CD4-positive, alpha-beta T cell treated with Interferon alpha-2 for 1 hour (primary cell): ENCODE results near the gene EVA1C.
"Not testable (repeated sequence)": the region's sequence is repeated elsewhere in the genome, so short reads cannot be mapped to it uniquely, and the experiment has no call there.

Experiments
- DNase-seq, 2 donors: peaks; one replicate each; pipeline ENCODE4 v3.0.0-alpha.2; 2020 to 2022

The EVA1C gene

DNA sequence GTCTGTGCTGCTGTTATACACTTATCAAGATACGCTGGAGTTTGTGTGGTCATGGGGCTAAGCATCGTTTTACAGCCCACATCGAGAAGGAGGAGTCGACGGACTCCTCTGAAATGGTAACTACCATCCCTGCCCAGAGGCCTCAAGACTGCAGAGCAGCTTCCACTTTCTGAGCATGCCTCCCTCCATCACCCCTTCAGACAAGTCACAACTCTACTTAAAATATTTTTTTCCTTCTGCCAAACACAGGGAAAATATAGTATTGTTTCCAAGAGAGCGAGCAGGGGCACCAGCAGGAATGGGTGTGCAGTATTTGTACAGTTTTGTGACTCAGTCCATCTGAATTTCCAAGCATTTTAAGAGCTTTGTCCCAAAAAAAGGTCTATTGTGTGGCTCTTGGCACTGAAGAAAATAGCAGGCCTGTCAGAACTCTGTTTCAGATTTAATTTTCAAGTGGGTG, 14.1 kb downstream of the EVA1C start:
- DNase-seq: no peak

DNA sequence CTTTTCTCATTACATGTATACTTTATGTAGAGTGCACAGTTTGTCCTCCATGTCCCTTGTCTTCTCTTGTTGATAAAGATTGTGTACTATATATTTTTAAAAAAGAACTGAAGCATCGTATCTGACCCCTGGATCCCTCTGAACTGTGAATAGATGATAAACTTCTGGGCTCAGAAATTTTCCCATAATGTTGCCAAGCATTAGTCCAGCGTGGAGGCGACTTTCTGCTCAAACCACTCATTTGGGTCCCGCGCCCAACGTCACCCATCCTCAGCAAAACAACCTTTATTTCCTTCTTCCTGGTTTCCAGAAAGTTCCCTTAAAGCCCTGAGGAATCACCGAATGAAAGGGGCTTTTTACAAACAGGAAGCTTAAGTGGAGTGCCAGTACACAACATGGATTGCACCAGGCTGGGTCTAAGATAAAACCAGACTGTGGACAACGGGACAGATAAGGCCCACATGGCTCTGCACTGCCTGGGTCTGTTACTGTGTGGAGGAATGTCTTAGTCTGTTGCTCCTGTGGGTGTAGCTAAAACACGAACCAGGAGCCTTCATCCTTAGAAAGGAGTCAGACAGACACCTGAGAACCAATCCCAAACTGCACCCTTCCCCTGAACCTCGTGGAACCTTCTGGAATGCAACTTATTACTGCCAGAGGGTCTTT, 15.6 kb downstream of the EVA1C start:
- no peak for DNase-seq

DNA sequence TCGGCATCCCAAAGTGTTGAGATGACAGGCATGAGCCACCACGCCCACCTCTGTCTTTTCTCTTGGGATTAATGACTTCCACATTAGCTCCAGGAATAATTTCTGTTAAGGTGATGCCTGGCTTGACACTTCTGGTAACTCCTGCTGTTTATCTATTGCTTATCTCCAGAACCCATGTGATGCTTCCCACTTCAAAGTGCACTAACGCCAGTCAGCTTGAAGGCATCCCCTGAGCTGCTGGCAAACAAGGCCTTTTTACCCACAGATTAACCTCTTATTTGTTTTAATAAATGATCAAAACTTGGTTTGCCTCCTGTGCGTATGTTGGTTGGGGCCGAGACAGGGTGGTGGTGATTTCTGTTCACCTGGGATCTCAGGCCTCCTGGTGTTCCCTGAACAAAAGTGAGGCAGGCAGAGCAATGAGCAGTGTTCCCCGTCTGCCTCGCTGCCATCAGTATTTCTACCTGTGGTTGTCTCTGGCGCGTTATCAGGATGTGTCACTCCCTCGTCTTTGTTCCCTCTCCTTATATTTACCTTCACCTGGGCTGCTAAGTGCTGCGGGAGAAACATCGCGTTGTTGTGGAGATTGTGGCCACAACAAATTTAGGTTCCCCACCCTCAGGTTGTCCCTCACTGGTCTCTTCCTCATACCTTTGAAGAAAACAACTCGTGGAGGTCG, 20.6 kb downstream of the EVA1C start:
- not testable (repeated sequence) for DNase-seq

DNA sequence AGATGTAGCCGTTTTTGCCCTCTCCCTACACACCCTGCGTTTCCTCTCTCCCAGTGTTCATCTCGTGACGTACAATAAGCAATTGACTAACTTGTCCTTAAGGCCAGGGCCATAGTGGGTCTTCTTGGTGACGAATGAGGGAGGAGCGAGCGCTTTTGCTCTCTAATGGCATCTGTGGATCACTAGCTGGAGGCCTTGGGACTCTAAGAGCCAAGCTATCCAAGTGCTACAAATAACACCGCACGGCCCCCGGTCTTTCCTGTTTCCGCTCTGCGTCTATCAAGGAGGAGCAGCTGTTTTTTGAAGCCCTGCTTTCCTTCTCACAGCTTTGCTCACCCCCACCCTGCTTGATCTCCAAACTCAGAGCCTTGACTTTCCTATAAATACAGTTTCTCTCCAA, 25.2 kb downstream of the EVA1C start:
- DNase-seq: no peak

DNA sequence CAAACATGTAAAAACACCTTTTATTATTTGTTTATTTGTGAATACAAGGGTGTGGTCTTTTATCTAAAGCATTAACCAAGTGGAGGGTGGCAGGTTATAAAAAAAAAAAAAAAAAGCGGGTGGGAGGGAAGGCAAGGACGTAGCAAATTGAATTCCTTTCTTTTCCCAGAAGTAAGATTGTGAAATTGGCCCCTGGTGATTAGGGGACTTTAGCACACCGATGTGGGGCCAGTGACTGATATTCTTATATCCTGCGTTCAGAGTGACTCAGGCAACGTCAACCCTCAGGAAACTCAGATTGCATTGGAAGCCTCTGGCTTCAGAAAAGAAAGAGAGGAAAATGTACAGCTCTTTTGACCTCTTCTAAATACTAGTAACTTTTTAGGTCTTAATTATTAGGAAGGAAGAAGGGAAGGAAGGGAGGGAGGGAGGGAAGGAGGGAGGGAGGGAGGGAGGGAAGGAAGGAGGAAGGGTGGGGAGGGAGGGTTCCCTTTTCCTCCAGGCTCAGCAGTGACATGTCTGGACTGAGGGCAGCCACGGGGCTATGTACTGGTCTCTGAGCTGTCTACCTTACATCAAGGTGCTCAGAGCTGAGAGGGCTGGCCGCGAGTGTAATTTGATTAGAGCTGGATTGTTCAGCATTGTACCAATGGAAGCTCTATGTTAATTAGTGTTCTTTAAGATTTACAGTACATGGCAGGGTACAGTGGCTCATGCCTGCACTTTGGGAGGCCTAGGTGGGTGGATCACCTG, 30.2 kb downstream of the EVA1C start:
- DNase-seq: no peak

DNA sequence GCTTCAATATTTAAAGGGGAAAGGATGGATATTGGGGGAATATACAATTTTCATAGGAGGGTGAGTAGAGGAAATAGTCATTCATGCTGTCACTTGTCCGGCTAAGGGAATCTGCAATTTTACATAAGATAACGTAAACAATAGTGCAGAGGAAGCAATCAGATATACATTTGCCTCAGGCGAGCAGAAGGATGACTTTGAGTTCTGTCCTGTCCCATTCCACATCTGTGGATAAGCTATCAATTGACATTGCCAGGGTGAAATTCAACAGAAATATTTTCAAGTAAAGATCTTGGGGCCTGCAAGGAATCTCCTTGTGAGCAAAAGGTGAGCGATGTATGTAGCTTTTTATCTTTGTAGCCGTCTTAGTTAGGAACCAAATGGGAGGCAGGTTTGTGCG, 32.6 kb downstream of the EVA1C start:
- DNase-seq: no peak

DNA sequence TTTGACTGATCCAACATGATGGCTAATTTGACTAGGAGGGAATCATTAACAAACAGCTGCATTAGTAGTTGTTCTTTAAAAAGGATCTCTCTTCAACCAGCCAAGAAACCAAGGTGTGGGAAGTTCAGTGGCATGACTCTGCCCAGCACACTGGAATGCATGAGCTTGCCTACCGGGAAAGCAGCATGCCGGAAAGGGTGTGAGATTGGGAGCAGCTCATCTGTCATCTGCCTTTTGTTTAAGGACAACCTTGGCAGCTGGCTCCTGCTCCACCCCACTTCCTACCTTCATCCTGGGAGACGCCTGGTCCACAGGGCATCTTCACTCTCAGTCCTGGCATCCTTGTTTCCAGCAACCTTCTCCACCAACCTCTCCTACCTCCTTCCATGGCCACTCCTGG, 33.9 kb downstream of the EVA1C start:
- not testable (repeated sequence) for DNase-seq

DNA sequence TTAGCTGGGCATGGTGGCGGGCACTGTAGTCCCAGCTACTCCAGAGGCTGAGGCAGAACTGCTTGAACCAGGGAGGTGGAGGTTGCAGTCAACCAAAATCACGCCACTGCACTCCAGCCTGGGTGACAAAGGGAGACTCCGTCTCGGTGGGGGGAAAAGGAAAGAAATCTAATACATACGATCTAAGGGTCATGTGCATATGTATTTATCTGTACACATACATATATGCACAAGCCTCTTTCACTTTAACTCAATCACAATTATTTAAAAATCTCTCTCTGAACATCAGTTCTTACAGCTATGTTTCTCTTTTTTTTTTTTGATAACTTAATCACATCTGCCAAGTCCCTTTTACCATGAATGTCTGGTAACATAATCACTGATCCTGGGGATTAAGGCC, 34.7 kb downstream of the EVA1C start:
- DNase-seq: no peak

DNA sequence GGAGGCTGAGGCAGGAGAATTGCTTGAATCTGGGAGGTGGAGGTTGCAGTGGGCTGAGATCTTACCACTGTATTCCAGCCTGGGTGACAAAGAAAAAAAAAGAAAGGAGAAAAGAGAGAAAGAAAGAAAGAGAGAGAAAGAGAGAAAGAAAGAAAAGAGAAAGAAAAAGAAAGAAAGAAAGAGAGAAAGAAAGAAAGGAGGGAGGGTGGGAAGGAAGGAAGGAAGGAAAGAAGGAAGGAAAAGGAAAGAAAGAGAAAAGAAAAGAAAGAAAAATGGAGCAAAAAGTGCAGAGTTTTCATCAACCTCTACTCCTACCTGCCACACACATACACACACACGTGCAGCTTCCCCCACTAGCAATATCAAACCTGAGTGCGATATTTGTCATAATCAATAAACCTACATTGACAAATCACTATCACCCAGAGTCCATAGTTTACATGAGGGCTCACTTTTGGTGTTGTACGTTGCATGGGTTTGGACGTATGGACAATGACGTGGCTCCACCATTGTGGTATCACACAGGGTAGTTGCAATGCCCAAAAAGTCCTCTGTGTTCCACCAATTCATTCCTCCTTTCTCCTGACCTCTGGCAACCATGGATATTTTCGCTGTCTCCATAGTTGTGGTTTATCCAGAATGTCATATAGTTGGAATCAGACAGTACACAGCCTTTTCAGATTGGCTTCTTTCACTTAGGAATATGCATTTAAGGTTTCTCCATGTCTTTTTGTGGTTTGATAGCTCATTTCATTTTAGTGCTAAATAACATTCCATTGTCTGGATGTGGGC, 36.5 kb downstream of the EVA1C start:
- no peak for DNase-seq

DNA sequence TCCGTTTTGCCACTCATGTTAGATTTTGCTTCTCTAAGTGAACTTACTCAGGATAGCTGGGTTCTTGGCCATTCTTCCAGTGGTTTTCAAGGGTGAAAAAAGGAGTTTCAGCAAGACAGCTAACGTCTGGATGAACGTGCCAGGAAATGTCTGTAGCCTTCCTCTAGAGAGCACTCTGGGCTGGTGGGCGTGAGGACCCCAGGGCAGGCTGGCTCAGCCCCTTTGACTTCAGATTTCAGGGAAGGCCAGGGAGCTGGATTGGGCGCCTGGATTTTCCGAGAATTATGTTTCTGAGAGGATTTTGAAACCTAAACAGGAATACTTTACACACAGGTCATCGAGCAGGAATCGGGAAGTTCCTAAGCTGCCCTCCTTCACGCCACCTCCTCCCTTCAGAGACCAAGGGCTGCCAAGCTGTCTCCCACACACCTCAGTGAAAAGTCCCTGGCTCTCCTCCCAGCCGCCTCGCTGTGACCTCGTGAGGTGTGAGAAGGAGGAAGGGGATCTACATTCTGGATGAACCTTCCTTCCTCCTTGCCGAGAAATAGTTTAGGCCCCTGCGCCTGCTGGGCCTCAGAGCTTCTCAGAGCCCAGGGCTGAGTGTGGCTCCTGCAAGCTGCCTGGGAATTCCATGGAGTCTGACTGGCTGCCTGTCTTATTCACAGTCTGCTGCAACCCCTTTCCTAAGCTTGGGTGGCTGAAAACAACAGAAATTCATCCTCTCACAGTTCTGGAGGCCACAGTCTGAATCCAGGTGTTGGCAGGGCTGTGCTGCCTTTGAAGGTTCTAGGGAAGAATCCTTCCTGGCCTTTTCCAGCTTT, 38.6 kb downstream of the EVA1C start:
- not testable (repeated sequence) for DNase-seq

DNA sequence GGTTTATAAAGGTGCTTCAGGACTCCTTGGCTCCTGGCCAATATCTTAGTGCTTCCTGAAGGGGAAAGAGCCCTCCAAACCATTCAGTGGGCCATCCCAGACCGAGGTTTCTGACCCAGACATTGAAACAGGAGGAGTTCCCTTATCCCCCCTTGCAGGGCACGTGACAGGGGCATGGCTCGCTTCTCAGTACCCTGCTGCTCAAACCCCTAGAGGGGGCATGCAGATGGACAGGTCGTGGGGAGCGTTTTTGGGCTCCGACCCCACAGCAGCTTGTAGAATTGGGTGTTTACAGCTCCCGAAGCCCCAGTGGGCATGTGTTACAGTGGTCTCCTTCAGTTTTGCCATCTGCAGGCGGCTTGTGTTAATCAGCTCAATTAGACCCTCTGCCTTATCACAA, 39.7 kb downstream of the EVA1C start:
- DNase-seq: not testable (repeated sequence)

DNA sequence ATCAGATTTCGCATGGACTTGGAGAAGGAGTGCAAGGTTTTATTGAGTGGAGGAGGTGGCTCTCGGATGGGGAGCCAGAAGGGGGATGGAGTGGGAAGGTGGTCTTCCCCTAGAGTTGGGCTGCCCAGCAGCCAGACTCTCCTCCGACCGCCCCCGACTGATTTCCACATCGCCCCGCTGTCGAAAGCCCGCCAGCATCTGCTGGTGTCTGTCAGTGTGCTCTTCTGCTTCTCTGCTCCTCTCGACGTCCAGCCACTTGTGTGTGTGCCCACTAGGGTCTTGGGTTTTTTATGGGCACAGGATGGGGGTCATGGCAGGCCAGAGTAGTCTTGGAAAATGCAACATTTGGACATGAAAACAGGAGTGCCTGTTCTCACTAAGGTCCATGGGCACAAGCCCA, 40.1 kb downstream of the EVA1C start:
- no peak for DNase-seq

DNA sequence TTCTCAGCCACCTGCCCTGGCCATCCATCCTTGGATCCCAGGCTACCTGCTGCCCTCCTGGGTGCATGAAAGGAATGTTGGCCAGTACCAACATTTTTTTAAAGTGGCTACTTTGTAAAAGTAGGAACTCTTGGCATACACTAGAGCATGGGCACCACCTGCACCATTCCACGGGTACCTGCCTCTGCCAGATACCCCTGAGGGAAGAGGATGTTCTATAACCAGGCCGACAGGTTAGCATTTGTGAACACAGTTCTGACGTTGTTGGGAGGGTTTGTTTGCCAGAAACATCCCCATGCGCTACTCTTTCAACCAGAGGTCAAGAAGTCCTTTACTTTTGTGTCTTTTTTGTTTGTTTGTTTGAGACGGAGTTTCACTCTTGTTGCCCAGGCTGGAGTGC, 43.0 kb downstream of the EVA1C start:
- DNase-seq: no peak

DNA sequence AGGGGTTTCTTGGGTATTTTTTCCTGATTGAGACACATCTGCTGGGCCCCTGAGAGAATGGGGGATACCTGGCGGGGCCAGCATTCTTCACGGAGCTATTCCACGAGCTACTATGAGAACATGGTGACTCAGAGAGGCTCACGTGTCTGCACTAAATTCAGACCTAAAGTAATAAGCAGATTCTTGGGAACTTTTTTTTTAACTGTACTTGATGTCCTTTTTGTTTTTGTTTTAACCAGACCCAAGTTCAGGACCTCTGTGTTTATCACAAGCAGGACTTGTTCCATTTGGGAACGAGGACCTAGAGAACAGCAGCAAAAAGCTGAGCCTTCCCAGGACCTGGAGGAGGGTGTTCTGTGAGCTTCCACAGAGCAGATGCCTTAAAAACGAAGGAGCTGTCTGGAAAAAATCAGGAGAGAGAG, 44.0 kb downstream of the EVA1C start:
- DNase-seq: no peak

DNA sequence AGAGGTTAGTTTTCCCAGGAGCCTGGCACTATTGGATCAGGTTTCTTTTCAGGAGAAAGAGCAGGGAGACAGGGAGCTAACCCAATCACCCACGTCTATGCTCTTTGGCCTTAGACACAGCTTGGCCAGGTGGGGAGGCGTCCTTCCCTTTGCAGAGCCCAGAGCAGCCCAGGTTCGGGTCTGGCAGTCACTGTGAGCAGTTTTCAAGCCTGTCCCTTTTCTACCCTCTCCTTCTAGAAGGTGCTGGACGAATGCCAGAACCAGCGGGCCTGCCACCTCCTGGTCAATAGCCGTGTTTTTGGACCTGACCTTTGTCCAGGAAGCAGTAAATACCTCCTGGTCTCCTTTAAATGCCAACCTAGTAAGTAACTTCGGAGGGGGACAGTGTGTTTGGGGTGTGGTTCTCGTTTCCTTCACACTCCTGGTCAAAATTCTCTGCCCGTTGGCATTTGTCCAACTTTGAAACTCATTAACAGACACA, 44.9 kb downstream of the EVA1C start:
- DNase-seq: no peak

DNA sequence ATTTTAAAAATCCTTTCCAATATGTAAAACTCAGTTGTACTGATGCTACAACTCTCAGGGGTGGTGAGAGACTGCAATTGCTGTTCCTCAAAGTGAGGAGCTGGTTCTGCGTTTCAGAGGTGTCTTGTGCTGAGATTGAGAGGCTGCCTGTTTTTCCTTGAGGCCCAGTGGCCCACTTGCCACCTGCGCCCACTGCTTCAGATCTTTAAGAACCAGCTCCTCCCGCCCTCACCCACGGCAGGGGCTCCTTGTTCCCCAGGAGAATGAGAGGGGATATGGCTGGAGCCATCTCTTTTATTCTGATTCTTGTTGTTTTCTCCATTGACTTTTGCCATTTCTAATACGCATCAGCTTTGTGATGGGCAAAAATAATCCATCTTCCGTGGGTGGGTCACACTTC, 45.5 kb downstream of the EVA1C start:
- DNase-seq: no peak

DNA sequence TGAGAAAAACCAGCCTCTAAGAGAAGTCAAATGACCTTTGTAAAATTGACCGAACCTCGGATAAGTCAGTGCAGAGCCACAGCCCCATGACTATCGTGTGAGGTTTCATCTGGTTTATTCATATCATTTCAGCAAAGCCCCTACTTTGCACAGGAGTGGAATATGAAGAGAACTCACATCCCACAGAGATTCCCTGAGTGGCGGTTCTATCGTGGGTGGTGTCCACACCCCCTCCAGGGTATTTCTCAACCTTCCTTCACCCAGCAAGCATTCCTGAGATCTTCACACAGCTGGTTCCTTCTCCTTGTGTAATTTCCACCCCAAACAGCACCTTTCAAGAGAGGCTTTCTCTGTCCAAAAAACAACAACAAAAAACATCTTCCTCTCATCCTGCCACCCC, 47.5 kb downstream of the EVA1C start:
- DNase-seq: no peak

DNA sequence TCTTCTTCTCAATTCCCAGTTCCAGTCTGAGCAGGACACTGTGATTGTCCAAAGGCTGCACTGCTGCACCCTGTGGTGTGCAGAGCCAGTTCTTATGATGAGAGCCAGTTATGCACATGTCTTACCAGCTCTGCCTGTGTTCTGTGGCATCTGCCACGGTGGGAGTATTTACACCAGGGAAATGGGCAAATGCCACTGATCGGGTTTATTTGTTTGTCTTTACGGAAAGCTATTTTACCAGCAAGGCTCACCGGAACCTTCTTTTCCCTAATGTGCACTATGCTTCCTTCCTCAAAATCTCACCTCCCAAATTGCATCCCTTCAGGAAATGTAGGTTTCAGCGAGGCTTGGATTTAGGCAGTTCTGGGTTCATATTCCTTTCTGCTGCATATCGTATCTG, 49.0 kb downstream of the EVA1C start:
- DNase-seq: no peak

DNA sequence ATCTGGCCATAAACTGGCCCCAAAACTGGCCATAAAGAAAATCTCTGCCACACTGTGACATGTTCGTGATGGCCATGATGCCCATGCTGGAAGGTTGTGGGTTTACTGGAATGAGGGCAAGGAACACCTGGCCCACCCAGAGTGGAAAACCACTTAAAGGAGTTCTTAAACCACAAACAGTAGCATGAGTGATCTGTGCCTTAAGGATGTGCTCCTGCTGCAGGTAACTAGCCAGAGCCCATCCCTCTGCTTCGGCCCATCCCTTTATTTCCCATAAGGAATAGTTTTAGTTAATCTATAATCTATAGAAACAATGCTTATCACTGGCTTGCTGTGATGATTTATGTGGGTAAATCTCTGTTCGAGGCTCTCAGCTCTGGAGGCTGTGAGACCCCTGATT, 50.1 kb downstream of the EVA1C start:
- not testable (repeated sequence) for DNase-seq

DNA sequence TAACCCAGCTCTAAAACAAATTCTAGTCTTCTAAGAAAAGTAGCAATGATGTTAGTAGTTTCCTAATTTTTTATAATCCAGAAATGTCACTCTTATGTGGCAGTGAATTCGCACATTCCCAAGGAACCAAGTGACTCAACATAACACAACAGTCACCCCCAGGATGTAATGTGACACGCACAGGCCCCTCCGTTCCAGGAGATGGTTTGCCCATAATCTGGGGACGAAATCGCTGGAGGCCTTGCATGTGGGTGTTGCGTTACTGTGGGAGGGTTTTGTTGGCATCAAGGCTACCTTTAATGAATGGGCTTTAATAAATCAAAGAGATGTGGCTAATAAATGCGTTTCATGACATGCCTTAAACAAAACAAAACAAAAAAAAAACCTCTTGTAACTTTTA, 50.9 kb downstream of the EVA1C start:
- DNase-seq: no peak

DNA sequence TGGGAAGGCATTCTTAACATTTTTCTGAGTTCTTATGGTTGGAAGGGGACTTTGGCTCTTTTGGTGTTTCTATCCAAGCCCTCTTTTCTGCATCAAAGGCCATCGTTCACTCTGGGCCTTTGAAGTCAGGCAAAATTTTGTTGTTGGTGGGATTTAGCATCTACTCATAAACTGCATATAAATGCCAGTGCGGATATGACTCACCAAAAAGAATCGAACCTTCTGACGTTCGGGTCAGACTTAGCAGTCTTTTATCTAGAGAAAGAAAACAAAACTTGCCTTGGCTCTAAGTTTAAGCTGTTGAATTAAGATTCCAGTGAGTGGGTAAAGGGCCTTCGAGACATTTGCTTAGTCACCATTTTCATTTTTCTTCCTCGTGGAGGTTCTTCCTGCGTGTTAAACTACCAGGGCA, 51.4 kb downstream of the EVA1C start:
- DNase-seq: no peak

DNA sequence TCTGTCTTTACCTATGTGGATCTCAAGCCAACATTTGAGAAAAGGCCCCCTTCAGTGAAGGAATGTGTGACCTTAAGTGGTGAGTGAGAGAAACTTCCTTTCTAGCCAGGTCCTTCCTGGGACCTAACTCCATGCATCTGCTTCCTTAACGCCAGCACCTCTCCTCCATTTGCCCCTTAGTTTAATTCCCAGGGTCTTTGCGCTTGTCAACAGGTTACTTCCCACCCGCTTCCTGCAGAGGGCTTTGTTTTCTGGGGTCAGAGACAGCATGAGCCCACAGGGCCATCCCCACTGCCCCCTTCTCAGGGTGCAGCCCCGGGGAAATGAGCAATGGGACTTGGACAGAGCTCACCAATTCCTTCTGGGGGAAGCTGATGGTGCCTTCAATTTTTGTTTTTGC, 54.8 kb downstream of the EVA1C start:
- no peak for DNase-seq
